ENCODE measurements around the gene SELPLG. TPM values are rescaled to one million over a fixed set of nuclear protein-coding genes. Genes with fewer than 3 reads are reported as not detected.

SELPLG gene, protein sequence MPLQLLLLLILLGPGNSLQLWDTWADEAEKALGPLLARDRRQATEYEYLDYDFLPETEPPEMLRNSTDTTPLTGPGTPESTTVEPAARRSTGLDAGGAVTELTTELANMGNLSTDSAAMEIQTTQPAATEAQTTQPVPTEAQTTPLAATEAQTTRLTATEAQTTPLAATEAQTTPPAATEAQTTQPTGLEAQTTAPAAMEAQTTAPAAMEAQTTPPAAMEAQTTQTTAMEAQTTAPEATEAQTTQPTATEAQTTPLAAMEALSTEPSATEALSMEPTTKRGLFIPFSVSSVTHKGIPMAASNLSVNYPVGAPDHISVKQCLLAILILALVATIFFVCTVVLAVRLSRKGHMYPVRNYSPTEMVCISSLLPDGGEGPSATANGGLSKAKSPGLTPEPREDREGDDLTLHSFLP
- 10 to 100 TPM; 28.3 to 61.0 TPM for total RNA-seq
- 1 to 10 TPM; 3.0 to 4.4 (median 3.8) TPM for polyA plus RNA-seq (ENCODE audit: insufficient read length in 6 of 6)
- long read RNA-seq, donor 1, partial matches to known transcripts, result 0 of 2 reads
- long read RNA-seq, donor 1, other reads (novel, unspliced or antisense), result 0 of 2 reads
- long read RNA-seq, donor 2, partial matches to known transcripts, result 0 of 1 reads
- long read RNA-seq, donor 2, other reads (novel, unspliced or antisense), result 0 of 1 reads
- long read RNA-seq, donor 3, partial matches to known transcripts, result 0 of 1 reads
- long read RNA-seq, donor 3, other reads (novel, unspliced or antisense), result 0 of 1 reads
- long read RNA-seq, donor 4, transcript SELPLG-203 (2 exons, 2,256 nt), result major isoform, 6 of 8 reads
- long read RNA-seq, donor 4, partial matches to known transcripts, result 0 of 8 reads
- long read RNA-seq, donor 4, other reads (novel, unspliced or antisense), result 2 of 8 reads
- long read RNA-seq, donor 5, partial matches to known transcripts, result 0 of 2 reads
- long read RNA-seq, donor 5, other reads (novel, unspliced or antisense), result 0 of 2 reads
- long read RNA-seq, donor 6, partial matches to known transcripts, result 0 of 1 reads
- long read RNA-seq, donor 6, other reads (novel, unspliced or antisense), result 0 of 1 reads
- long read RNA-seq, donor 7, partial matches to known transcripts, result 0 of 2 reads
- long read RNA-seq, donor 7, other reads (novel, unspliced or antisense), result 0 of 2 reads
- long read RNA-seq, donor 8, result 0 reads
- long read RNA-seq, donor 9, result 0 reads
- long read RNA-seq, donor 10, transcript SELPLG-203 (2 exons, 2,256 nt), result major isoform, 35 of 41 reads
- long read RNA-seq, donor 10, partial matches to known transcripts, result 5 of 41 reads
- long read RNA-seq, donor 10, other reads (novel, unspliced or antisense), result 1 of 41 reads
- long read RNA-seq, donor 11, transcript SELPLG-203 (2 exons, 2,256 nt), result major isoform, 6 of 6 reads
- long read RNA-seq, donor 11, partial matches to known transcripts, result 0 of 6 reads
- long read RNA-seq, donor 11, other reads (novel, unspliced or antisense), result 0 of 6 reads
- long read RNA-seq, donor 12, partial matches to known transcripts, result 0 of 3 reads
- long read RNA-seq, donor 12, other reads (novel, unspliced or antisense), result 0 of 3 reads

DNA sequence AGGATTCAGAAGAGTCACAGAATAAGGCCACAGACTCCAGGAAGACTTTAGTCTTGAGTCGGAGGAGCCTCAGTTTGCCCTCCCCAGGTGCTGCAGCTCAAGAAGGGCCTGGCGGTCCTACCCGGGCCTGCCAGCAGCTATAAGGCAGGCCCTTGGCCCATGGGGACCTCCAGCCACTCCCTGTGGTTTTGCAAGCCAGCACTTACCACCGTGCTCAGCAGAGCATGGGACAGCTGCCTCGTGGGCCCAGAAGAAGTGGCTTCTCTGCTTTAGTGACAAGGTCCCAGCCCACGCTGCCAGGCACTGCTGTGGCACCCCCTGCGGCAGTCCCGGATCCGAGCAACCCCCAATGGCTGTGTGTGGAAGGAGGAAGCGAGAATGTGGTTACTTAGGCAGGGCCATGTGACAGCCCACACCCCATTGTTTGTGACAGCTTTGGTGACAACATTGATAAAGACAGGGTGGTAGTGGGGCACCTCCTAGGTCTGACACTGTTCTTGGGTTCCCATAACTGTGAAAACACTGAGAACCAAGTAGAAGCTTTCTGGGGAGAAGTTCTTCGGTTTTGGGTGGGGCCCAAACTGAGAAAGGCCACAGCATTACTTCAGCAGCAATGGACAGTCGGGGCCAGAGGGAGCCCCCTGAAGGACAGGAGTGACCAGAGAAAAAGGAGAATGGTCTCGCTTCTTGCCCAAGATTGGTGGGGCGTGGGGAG, at the start of gene SELPLG:
Gene SELPLG (minus strand): TSS at position 361 of the 715 bp plus-strand sequence. CDS start 9,587 bp downstream, outside the sequence.
- Histone ChIP-seq H3K4me3 (peak within 1 kb of the TSS; percentile 25 to 57), H3K9me3 (no peaks in the 10 kb centered on the region), H3K27me3 (no peaks in the 10 kb centered on the region), H3K36me3 (no peaks in the 10 kb centered on the region), H3K4me1 (peaks cover 33 to 96% of the 10 kb centered on the region in 2 donors), H3K27ac (peak within 1 kb of the TSS; percentile 84 to 94)
- intact Hi-C loops (cut with DNase I), result no loop called here
- ATAC-seq (peak; percentile 47), DNase-seq (peak in 2 of 4 donors; percentile 93)
- TF ChIP-seq, protein P1, sequence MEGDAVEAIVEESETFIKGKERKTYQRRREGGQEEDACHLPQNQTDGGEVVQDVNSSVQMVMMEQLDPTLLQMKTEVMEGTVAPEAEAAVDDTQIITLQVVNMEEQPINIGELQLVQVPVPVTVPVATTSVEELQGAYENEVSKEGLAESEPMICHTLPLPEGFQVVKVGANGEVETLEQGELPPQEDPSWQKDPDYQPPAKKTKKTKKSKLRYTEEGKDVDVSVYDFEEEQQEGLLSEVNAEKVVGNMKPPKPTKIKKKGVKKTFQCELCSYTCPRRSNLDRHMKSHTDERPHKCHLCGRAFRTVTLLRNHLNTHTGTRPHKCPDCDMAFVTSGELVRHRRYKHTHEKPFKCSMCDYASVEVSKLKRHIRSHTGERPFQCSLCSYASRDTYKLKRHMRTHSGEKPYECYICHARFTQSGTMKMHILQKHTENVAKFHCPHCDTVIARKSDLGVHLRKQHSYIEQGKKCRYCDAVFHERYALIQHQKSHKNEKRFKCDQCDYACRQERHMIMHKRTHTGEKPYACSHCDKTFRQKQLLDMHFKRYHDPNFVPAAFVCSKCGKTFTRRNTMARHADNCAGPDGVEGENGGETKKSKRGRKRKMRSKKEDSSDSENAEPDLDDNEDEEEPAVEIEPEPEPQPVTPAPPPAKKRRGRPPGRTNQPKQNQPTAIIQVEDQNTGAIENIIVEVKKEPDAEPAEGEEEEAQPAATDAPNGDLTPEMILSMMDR (IDR thresholded peaks at IDR 0.05), result peak in 1 of 2 donors; percentile 25

DNA sequence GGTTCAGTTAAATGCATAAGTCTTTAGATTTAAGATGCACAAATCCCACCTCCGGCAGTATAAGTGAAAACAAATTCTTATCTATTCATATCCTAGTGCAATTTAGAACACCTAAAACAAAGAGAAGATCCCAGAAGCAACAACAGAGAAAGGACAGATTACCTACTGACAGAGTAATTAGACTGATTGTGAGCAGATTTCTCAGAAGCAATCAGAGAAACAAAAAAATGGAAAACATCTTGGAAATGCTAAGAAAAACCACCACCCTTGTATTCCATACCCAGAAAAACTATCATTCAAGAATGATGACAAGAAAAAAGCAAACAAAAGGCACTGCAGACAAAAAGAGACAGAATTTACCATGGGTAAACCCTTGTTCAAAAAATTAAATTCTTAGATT, 47.6 kb upstream of the SELPLG start:
- Histone ChIP-seq H3K27me3 (no peaks in the 10 kb centered on the region), H3K4me3 (no peak overlapping the region), H3K9me3 (no peaks in the 10 kb centered on the region), H3K36me3 (peaks cover 0 to 15% of the 10 kb centered on the region in 2 donors), H3K4me1 (peaks cover 10 to 42% of the 10 kb centered on the region in 2 donors), H3K27ac (no peak overlapping the region)
- DNase-seq (no peak), ATAC-seq (no peak)
- intact Hi-C loops (cut with DNase I), result no loop called here
- TF ChIP-seq, protein P1 (IDR thresholded peaks at IDR 0.05), result no peak

DNA sequence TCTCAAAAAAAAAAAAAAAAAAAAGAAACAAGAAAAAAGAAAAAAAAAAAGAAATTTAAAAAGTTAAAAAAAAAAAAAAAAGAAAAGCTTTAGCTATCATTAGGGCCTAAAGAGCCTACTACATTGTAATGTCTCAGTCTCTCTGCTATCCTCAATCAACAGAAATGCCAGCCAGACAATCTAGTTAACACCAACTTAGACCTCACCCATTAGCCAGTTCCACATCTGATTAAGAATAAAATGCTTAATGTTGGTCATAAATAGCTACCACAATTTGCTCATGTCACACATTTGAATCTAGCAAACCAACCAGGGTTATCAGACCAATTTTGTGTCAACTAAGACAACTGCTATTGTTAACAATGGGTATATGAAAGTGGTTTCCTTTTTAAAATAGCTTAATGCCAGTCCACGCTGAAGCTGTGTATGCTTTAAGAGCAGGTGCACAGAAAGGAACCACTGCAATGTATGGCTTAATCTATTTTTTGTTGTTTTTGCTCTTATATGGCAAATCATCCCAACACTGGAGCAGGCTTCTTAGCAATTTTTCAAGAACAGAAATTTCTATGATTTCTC, 45.5 kb upstream of the SELPLG start:
- no peak for DNase-seq
- Histone ChIP-seq H3K4me1 (peaks cover 0 to 21% of the 10 kb centered on the region in 2 donors), H3K27ac (no peak overlapping the region), H3K36me3 (peaks cover 0 to 30% of the 10 kb centered on the region in 2 donors), H3K4me3 (no peak overlapping the region), H3K27me3 (no peaks in the 10 kb centered on the region), H3K9me3 (no peaks in the 10 kb centered on the region)
- TF ChIP-seq, protein P1 (IDR thresholded peaks at IDR 0.05), result no peak
- intact Hi-C loops (cut with DNase I), result no loop called here
- no peak for ATAC-seq

DNA sequence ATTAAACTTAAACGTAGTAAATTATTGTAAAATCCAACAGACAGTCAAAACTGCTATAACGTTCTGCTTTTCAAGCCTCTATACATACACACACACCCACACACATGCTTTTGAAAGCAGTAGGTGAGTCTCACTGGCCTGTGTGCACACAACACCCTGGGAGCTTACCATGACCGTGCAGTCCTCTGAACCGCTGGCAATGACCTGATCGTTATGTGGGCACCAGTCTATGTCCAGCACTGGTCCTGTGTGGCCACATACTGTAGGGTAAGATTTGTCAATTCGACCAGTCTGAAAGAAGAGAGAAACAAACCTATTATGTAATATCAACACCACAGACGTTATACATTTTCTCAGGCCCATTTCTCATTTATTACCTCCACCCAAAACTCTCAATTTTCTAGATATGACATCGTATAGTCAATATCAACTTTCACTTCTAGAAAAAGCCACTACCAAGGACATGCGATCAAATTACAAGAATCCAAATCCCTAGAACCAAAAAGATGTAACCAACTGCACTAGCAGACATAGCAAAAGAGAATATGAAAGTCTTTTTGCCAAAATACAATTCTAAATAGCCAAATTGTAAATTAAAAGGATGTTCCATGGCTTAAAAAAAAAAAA, 44.5 kb upstream of the SELPLG start:
- peaks cover 0 to 34% of the 10 kb centered on the region in 2 donors for H3K36me3 ChIP-seq
- no peaks in the 10 kb centered on the region for H3K27me3 ChIP-seq
- DNase-seq (no peak), ATAC-seq (no peak)
- no peak overlapping the region for H3K4me3 ChIP-seq
- H3K9me3 ChIP-seq, result no peaks in the 10 kb centered on the region
- H3K27ac ChIP-seq, result no peak overlapping the region
- peaks cover 0 to 14% of the 10 kb centered on the region in 2 donors for H3K4me1 ChIP-seq
- TF ChIP-seq, protein P1 (IDR thresholded peaks at IDR 0.05), result no peak
- intact Hi-C loops (cut with DNase I), result no loop called here
